Panc1 (cell line): Measurements from ENCODE around the gene DPEP1. TPM values are rescaled to one million over a fixed set of nuclear protein-coding genes. Genes with fewer than 3 reads are reported as not detected.

ENCODE experiments used
- ATAC-seq: fragments of 200-7000 bp; cut with Tn5 transposase; 2 replicates; pipeline ENCODE4 v1.9.1; 2020; ENCODE audit warnings: mild to moderate bottlenecking, moderate library complexity
- BruUV-seq: library from RNA; stranded (reverse); fragments of 400-500 nt; replicated peaks from 2 replicates; lab custom pipeline; 2021; lab: Mats Ljungman, UMichigan
- CTCF ChIA-PET: fragments of 300-600 bp; sonication (Branson Sonifier 250); formaldehyde crosslinking; loops from one replicate; lab custom pipeline; 2022; ENCODE audit warnings: antibody characterized with exemption; lab: Charles Lee
- POLR2A ChIA-PET: fragments of 300-600 bp; sonication (Branson Sonifier 250); formaldehyde crosslinking; loops from one replicate; lab custom pipeline; 2022; ENCODE audit warnings: antibody characterized with exemption; lab: Charles Lee
- DNase-seq: peaks from one replicate; pipeline ENCODE4 v3.0.0-alpha.2; 2010; ENCODE audit warnings: low read depth, low spot score
- H3K27ac ChIP-seq: 2 replicates; pipeline ENCODE4 v1.5.1; 2011; ENCODE audit warnings: mild to moderate bottlenecking, low read length, inconsistent platforms
- H3K27me3 ChIP-seq: fragments of 200-500 bp; sonication (Bioruptor generic); 2 replicates; pipeline ENCODE4 v1.6.0; 2014; ENCODE audit warnings: low read length, inconsistent platforms; ENCODE audit not compliant: control insufficient read depth, insufficient read depth
- H3K36me3 ChIP-seq: fragments of 200-500 bp; sonication (Bioruptor generic); 2 replicates; pipeline ENCODE4 v1.5.1; 2014; ENCODE audit warnings: inconsistent platforms, mild to moderate bottlenecking, low read length, moderate library complexity; ENCODE audit not compliant: control insufficient read depth, insufficient read depth
- H3K4me1 ChIP-seq: 2 replicates; pipeline ENCODE4 v1.5.1; 2011; ENCODE audit warnings: inconsistent platforms, mild to moderate bottlenecking, low read length, moderate library complexity; ENCODE audit not compliant: control insufficient read depth, insufficient read depth
- H3K4me3 ChIP-seq, 2 experiments: 2 replicates each; pipeline ENCODE4 v1.5.1; 2011 to 2012; ENCODE audit warnings: low read depth in 2 of 2, low read length in 2 of 2, mild to moderate bottlenecking in 2 of 2, inconsistent platforms in 1 of 2, moderate library complexity in 1 of 2
- H3K9me3 ChIP-seq: fragments of 200-500 bp; sonication (Bioruptor generic); 2 replicates; pipeline ENCODE4 v1.5.1; 2014; ENCODE audit warnings: low read depth, mild to moderate bottlenecking, inconsistent platforms, low read length, moderate library complexity; ENCODE audit not compliant: control insufficient read depth, insufficient read depth
- POLR2AphosphoS5 ChIP-seq: IDR thresholded peaks from 2 replicates; pipeline ENCODE4 v1.6.1; 2012; ENCODE audit warnings: mild to moderate bottlenecking, low read depth, low read length, moderate library complexity
- SIN3A ChIP-seq: IDR thresholded peaks from 2 replicates; pipeline ENCODE4 v1.6.1; 2012; ENCODE audit warnings: low read depth, mild to moderate bottlenecking, low read length, moderate library complexity, borderline replicate concordance; ENCODE audit not compliant: insufficient read depth
- TCF7L2 ChIP-seq: IDR thresholded peaks from 2 replicates; pipeline ENCODE4 v1.6.1; 2011; ENCODE audit warnings: mild to moderate bottlenecking, low read depth, low read length, inconsistent platforms
- in situ Hi-C: cut with HindIII; loops from 2 replicates; pipeline ENCODE4 v1.10.0; 2016; ENCODE audit warnings: low sequenced_read_pairs, low pct_unique_long_range_greater_than_20kb
- intact Hi-C: fragments of 100-400 bp; cut with micrococcal nuclease; formaldehyde crosslinking; loops from one replicate; pipeline ENCODE4 v1.10.0; 2022; ENCODE audit not compliant: unreplicated experiment
- total RNA-seq: library from RNA; stranded (reverse); gene quantifications from one replicate; pipeline ENCODE4 v1.2.1, GENCODE V29; 2021; ENCODE audit not compliant: unreplicated experiment
- TF ChIP-seq, protein P1 (sequence below): fragments of 450-650 bp; IDR thresholded peaks from 2 replicates; pipeline ENCODE4 v1.5.1; 2017; ENCODE audit warnings: mild to moderate bottlenecking
- TF ChIP-seq, protein P2 (sequence below), 2 experiments: IDR thresholded peaks; 2 replicates each; pipeline ENCODE4 v1.6.1; 2011 to 2012; ENCODE audit warnings: low read depth in 2 of 2, control low read depth in 1 of 2, low read length in 1 of 2, mild to moderate bottlenecking in 1 of 2, moderate library complexity in 1 of 2; ENCODE audit not compliant: insufficient read depth in 1 of 2

Gene DPEP1
- total RNA-seq, 1 experiment from 2014 or later: 0.18 TPM

- POLR2A ChIA-PET: no interaction called here
- intact Hi-C loops: no loop called here
Observed at GRCh38 chr16:89616623-89617022, 3.2 kb downstream of the DPEP1 start.

GRCh38 chr16:89617036-89617435 lies 3.6 kb downstream of the DPEP1 start:
- no TSS peak for BruUV-seq
- DNase-seq: no peak
- TF ChIP-seq, protein P1, sequence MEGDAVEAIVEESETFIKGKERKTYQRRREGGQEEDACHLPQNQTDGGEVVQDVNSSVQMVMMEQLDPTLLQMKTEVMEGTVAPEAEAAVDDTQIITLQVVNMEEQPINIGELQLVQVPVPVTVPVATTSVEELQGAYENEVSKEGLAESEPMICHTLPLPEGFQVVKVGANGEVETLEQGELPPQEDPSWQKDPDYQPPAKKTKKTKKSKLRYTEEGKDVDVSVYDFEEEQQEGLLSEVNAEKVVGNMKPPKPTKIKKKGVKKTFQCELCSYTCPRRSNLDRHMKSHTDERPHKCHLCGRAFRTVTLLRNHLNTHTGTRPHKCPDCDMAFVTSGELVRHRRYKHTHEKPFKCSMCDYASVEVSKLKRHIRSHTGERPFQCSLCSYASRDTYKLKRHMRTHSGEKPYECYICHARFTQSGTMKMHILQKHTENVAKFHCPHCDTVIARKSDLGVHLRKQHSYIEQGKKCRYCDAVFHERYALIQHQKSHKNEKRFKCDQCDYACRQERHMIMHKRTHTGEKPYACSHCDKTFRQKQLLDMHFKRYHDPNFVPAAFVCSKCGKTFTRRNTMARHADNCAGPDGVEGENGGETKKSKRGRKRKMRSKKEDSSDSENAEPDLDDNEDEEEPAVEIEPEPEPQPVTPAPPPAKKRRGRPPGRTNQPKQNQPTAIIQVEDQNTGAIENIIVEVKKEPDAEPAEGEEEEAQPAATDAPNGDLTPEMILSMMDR: no peak
- TF ChIP-seq POLR2AphosphoS5 (no peak), TCF7L2 (no peak), SIN3A (no peak)
- TF ChIP-seq, protein P2, sequence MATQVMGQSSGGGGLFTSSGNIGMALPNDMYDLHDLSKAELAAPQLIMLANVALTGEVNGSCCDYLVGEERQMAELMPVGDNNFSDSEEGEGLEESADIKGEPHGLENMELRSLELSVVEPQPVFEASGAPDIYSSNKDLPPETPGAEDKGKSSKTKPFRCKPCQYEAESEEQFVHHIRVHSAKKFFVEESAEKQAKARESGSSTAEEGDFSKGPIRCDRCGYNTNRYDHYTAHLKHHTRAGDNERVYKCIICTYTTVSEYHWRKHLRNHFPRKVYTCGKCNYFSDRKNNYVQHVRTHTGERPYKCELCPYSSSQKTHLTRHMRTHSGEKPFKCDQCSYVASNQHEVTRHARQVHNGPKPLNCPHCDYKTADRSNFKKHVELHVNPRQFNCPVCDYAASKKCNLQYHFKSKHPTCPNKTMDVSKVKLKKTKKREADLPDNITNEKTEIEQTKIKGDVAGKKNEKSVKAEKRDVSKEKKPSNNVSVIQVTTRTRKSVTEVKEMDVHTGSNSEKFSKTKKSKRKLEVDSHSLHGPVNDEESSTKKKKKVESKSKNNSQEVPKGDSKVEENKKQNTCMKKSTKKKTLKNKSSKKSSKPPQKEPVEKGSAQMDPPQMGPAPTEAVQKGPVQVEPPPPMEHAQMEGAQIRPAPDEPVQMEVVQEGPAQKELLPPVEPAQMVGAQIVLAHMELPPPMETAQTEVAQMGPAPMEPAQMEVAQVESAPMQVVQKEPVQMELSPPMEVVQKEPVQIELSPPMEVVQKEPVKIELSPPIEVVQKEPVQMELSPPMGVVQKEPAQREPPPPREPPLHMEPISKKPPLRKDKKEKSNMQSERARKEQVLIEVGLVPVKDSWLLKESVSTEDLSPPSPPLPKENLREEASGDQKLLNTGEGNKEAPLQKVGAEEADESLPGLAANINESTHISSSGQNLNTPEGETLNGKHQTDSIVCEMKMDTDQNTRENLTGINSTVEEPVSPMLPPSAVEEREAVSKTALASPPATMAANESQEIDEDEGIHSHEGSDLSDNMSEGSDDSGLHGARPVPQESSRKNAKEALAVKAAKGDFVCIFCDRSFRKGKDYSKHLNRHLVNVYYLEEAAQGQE (IDR thresholded peaks at IDR 0.05; ENCODE audit: insufficient read depth in 1 of 2, low read depth in 2 of 2, low read length in 1 of 2): no peak
- POLR2A ChIA-PET: no interaction called here
- Histone ChIP-seq H3K36me3 (no peaks in the 10 kb centered on the region), H3K4me1 (peaks cover 6% of the 10 kb centered on the region; the same call in 1 of the 2 replicates), H3K27ac (no peak overlapping the region), H3K9me3 (no peaks in the 10 kb centered on the region), H3K4me3 (no peak overlapping the region), H3K27me3 (no peaks in the 10 kb centered on the region)
- no peak for ATAC-seq
- in situ Hi-C loops (no loop called here), intact Hi-C loops (no loop called here)
- CTCF ChIA-PET: no interaction called here

More at GRCh38 chr16:89616623-89617022, 3.2 kb downstream of the DPEP1 start:
- no peak overlapping the region for H3K4me3 ChIP-seq
- H3K27me3 ChIP-seq: no peaks in the 10 kb centered on the region
- no peak overlapping the region for H3K27ac ChIP-seq
- BruUV-seq: no TSS peak
- peaks cover 6% of the 10 kb centered on the region; the same call in 1 of the 2 replicates for H3K4me1 ChIP-seq
- TF ChIP-seq POLR2AphosphoS5: no peak
- TF ChIP-seq, protein P2 (IDR thresholded peaks at IDR 0.05; ENCODE audit: insufficient read depth in 1 of 2, low read depth in 2 of 2, low read length in 1 of 2): no peak
- TF ChIP-seq, protein P1: no peak
- TF ChIP-seq TCF7L2: no peak
- TF ChIP-seq SIN3A: no peak
- no peak for ATAC-seq
- CTCF ChIA-PET: no interaction called here
- no peak for DNase-seq
- H3K36me3 ChIP-seq: no peaks in the 10 kb centered on the region
- H3K9me3 ChIP-seq: no peaks in the 10 kb centered on the region
- in situ Hi-C loops: no loop called here
